HEK293 (cell line): ENCODE results near the gene RPL10A.

Experiments used
- BCL11B ChIP-seq: fragments of 450-650 bp; formaldehyde crosslinking; IDR thresholded peaks from 2 replicates; pipeline ENCODE4 v1.5.1; 2016; ENCODE audit warnings: low read depth, missing biosample characterization, missing genetic modification characterization
- GLIS2 ChIP-seq: fragments of 450-650 bp; formaldehyde crosslinking; IDR thresholded peaks from 2 replicates; pipeline ENCODE4 v1.5.1; 2016; ENCODE audit warnings: missing biosample characterization, missing genetic modification characterization
- HOXD13 ChIP-seq: sonication (generic); formaldehyde crosslinking; IDR thresholded peaks from 2 replicates; pipeline ENCODE4 v1.8.0; 2022; ENCODE audit warnings: missing genetic modification reagents, borderline replicate concordance
- OVOL3 ChIP-seq: fragments of 450-650 bp; formaldehyde crosslinking; IDR thresholded peaks from 2 replicates; pipeline ENCODE4 v1.5.1; 2016; ENCODE audit warnings: missing biosample characterization, missing genetic modification characterization
- PRDM1 ChIP-seq: fragments of 450-650 bp; formaldehyde crosslinking; IDR thresholded peaks from 2 replicates; pipeline ENCODE4; 2016; ENCODE audit warnings: missing biosample characterization, missing genetic modification characterization
- SETDB1 ChIP-seq: IDR thresholded peaks from one replicate; pipeline ENCODE4 v1.6.1; 2017; ENCODE audit warnings: mild to moderate bottlenecking, low read length, moderate library complexity, mixed read lengths; ENCODE audit not compliant: insufficient read length
- TCF7L2 ChIP-seq: IDR thresholded peaks from 2 replicates; pipeline ENCODE4 v1.6.1; 2011; ENCODE audit warnings: low read depth, mild to moderate bottlenecking, inconsistent platforms, low read length, moderate library complexity, borderline replicate concordance
- TRIM28 ChIP-seq: IDR thresholded peaks from 2 replicates; pipeline ENCODE4 v1.6.1; 2011; ENCODE audit warnings: low read length, control low read depth, borderline replicate concordance
- WT1 ChIP-seq: fragments of 450-650 bp; formaldehyde crosslinking; IDR thresholded peaks from 2 replicates; pipeline ENCODE4 v1.5.1; 2016; ENCODE audit warnings: missing biosample characterization, missing genetic modification characterization
- ZBTB17 ChIP-seq: fragments of 450-650 bp; formaldehyde crosslinking; IDR thresholded peaks from 2 replicates; pipeline ENCODE4 v1.5.1; 2016; ENCODE audit warnings: missing biosample characterization, missing genetic modification characterization
- ZBTB26 ChIP-seq: fragments of 450-650 bp; formaldehyde crosslinking; optimal IDR thresholded peaks from 2 replicates; pipeline ENCODE3; 2016; ENCODE audit warnings: missing biosample characterization, mild to moderate bottlenecking, missing genetic modification characterization
- ZFP37 ChIP-seq: fragments of 450-650 bp; formaldehyde crosslinking; IDR thresholded peaks from 2 replicates; pipeline ENCODE4 v1.5.1; 2016; ENCODE audit warnings: missing biosample characterization, missing genetic modification characterization
- ZNF16 ChIP-seq: fragments of 450-650 bp; formaldehyde crosslinking; IDR thresholded peaks from 2 replicates; pipeline ENCODE4 v1.5.1; 2016; ENCODE audit warnings: low read depth, missing biosample characterization, missing genetic modification characterization
- ZNF169 ChIP-seq: fragments of 450-650 bp; formaldehyde crosslinking; IDR thresholded peaks from 2 replicates; pipeline ENCODE4 v1.5.1; 2016; ENCODE audit warnings: missing biosample characterization, missing genetic modification characterization
- ZNF23 ChIP-seq: fragments of 450-650 bp; formaldehyde crosslinking; IDR thresholded peaks from 2 replicates; pipeline ENCODE4 v1.5.1; 2016; ENCODE audit warnings: missing biosample characterization, missing genetic modification characterization, borderline replicate concordance
- ZNF335 ChIP-seq: fragments of 450-650 bp; formaldehyde crosslinking; conservative IDR thresholded peaks from 2 replicates; pipeline ENCODE4 v1.5.1; 2016; ENCODE audit warnings: missing biosample characterization, missing genetic modification characterization
- ZNF350 ChIP-seq: fragments of 450-650 bp; formaldehyde crosslinking; IDR thresholded peaks from 2 replicates; pipeline ENCODE4 v1.5.0; 2017; ENCODE audit warnings: missing biosample characterization, mild to moderate bottlenecking, missing genetic modification characterization
- ZNF510 ChIP-seq: fragments of 450-650 bp; formaldehyde crosslinking; IDR thresholded peaks from 2 replicates; pipeline ENCODE4 v1.5.1; 2018; ENCODE audit warnings: mild to moderate bottlenecking, missing genetic modification characterization, missing biosample characterization; ENCODE audit not compliant: insufficient replicate concordance
- ZNF560 ChIP-seq: fragments of 450-650 bp; formaldehyde crosslinking; IDR thresholded peaks from 2 replicates; pipeline ENCODE4 v1.5.1; 2017; ENCODE audit warnings: missing biosample characterization, missing genetic modification characterization, borderline replicate concordance
- ZNF571 ChIP-seq: fragments of 450-650 bp; formaldehyde crosslinking; IDR thresholded peaks from 2 replicates; pipeline ENCODE4 v1.5.0; 2017; ENCODE audit warnings: missing biosample characterization, missing genetic modification characterization
- ZNF623 ChIP-seq: fragments of 450-650 bp; formaldehyde crosslinking; IDR thresholded peaks from 2 replicates; pipeline ENCODE4 v1.5.1; 2016; ENCODE audit warnings: missing biosample characterization, missing genetic modification characterization
- ZNF624 ChIP-seq: fragments of 450-650 bp; formaldehyde crosslinking; IDR thresholded peaks from 2 replicates; pipeline ENCODE4 v1.5.1; 2017; ENCODE audit warnings: missing biosample characterization, missing genetic modification characterization
- ZNF645 ChIP-seq: fragments of 450-650 bp; formaldehyde crosslinking; IDR thresholded peaks from 2 replicates; pipeline ENCODE4; 2016; ENCODE audit warnings: missing biosample characterization, missing genetic modification characterization
- ZNF704 ChIP-seq: fragments of 450-650 bp; formaldehyde crosslinking; IDR thresholded peaks from 2 replicates; pipeline ENCODE4 v1.5.1; 2016; ENCODE audit warnings: missing biosample characterization, missing genetic modification characterization
- ZSCAN16 ChIP-seq: fragments of 450-650 bp; formaldehyde crosslinking; IDR thresholded peaks from 2 replicates; pipeline ENCODE4 v1.5.1; 2016; ENCODE audit warnings: missing biosample characterization, missing genetic modification characterization
- ZXDB ChIP-seq: fragments of 450-650 bp; formaldehyde crosslinking; IDR thresholded peaks from 2 replicates; pipeline ENCODE4 v1.5.1; 2016; ENCODE audit warnings: missing biosample characterization, missing genetic modification characterization
- TF ChIP-seq, protein P1 (sequence below): fragments of 450-650 bp; formaldehyde crosslinking; IDR thresholded peaks from 2 replicates; pipeline ENCODE4 v1.5.1; 2017; ENCODE audit warnings: missing biosample characterization, missing genetic modification characterization
- TF ChIP-seq, protein P2 (sequence below): fragments of 450-650 bp; formaldehyde crosslinking; IDR thresholded peaks from 2 replicates; pipeline ENCODE4 v1.5.1; 2016; ENCODE audit warnings: missing biosample characterization, missing genetic modification characterization, borderline replicate concordance
- TF ChIP-seq, protein P3 (sequence below): fragments of 450-650 bp; formaldehyde crosslinking; IDR thresholded peaks from 2 replicates; pipeline ENCODE4 v1.5.1; 2016; ENCODE audit warnings: missing biosample characterization, missing genetic modification characterization

RPL10A gene

GRCh38 chr6:35490821-35491557 is 22.8 kb downstream of the RPL10A start (continued):
- no peak for TF ChIP-seq SETDB1
- no peak for TF ChIP-seq ZNF623
- TF ChIP-seq ZNF510, result no peak
- TF ChIP-seq TRIM28, result no peak
- no peak for TF ChIP-seq ZSCAN16 (tag by site-specific recombination)
- no peak for TF ChIP-seq ZNF335 (tag by site-specific recombination)
- peak; percentile 47 for TF ChIP-seq GLIS2 (tag by site-specific recombination)
- TF ChIP-seq, protein P1, sequence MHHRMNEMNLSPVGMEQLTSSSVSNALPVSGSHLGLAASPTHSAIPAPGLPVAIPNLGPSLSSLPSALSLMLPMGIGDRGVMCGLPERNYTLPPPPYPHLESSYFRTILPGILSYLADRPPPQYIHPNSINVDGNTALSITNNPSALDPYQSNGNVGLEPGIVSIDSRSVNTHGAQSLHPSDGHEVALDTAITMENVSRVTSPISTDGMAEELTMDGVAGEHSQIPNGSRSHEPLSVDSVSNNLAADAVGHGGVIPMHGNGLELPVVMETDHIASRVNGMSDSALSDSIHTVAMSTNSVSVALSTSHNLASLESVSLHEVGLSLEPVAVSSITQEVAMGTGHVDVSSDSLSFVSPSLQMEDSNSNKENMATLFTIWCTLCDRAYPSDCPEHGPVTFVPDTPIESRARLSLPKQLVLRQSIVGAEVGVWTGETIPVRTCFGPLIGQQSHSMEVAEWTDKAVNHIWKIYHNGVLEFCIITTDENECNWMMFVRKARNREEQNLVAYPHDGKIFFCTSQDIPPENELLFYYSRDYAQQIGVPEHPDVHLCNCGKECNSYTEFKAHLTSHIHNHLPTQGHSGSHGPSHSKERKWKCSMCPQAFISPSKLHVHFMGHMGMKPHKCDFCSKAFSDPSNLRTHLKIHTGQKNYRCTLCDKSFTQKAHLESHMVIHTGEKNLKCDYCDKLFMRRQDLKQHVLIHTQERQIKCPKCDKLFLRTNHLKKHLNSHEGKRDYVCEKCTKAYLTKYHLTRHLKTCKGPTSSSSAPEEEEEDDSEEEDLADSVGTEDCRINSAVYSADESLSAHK (tag by site-specific recombination), result peak; percentile 83
- TF ChIP-seq ZXDB, result no peak
- TF ChIP-seq ZNF560, result no peak
- peak; percentile 76 for TF ChIP-seq PRDM1 (tag by site-specific recombination)
- no peak for TF ChIP-seq ZNF350 (tag by site-specific recombination)
- no peak for TF ChIP-seq ZFP37
- TF ChIP-seq OVOL3, result no peak
- TF ChIP-seq TCF7L2, result no peak
- no peak for TF ChIP-seq ZBTB17 (tag by site-specific recombination)
- no peak for TF ChIP-seq ZNF645 (tag by site-specific recombination)
- TF ChIP-seq ZBTB26, result no peak
- TF ChIP-seq ZNF704, result no peak
- TF ChIP-seq ZNF23, result no peak
- TF ChIP-seq BCL11B, result no peak
- no peak for TF ChIP-seq ZNF571 (tag by site-specific recombination)
- TF ChIP-seq ZNF624 (tag by site-specific recombination), result no peak
- TF ChIP-seq ZNF169 (tag by site-specific recombination), result no peak
- no peak for TF ChIP-seq ZNF16 (tag by site-specific recombination)
- TF ChIP-seq WT1 (tag by site-specific recombination), result peak; percentile 39; the same call in 1 of the 2 replicates
- no peak for TF ChIP-seq HOXD13
- TF ChIP-seq, protein P2, sequence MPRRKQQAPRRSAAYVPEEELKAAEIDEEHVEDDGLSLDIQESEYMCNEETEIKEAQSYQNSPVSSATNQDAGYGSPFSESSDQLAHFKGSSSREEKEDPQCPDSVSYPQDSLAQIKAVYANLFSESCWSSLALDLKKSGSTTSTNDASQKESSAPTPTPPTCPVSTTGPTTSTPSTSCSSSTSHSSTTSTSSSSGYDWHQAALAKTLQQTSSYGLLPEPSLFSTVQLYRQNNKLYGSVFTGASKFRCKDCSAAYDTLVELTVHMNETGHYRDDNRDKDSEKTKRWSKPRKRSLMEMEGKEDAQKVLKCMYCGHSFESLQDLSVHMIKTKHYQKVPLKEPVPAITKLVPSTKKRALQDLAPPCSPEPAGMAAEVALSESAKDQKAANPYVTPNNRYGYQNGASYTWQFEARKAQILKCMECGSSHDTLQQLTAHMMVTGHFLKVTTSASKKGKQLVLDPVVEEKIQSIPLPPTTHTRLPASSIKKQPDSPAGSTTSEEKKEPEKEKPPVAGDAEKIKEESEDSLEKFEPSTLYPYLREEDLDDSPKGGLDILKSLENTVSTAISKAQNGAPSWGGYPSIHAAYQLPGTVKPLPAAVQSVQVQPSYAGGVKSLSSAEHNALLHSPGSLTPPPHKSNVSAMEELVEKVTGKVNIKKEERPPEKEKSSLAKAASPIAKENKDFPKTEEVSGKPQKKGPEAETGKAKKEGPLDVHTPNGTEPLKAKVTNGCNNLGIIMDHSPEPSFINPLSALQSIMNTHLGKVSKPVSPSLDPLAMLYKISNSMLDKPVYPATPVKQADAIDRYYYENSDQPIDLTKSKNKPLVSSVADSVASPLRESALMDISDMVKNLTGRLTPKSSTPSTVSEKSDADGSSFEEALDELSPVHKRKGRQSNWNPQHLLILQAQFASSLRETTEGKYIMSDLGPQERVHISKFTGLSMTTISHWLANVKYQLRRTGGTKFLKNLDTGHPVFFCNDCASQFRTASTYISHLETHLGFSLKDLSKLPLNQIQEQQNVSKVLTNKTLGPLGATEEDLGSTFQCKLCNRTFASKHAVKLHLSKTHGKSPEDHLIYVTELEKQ (tag by site-specific recombination), result no peak
- TF ChIP-seq, protein P3, sequence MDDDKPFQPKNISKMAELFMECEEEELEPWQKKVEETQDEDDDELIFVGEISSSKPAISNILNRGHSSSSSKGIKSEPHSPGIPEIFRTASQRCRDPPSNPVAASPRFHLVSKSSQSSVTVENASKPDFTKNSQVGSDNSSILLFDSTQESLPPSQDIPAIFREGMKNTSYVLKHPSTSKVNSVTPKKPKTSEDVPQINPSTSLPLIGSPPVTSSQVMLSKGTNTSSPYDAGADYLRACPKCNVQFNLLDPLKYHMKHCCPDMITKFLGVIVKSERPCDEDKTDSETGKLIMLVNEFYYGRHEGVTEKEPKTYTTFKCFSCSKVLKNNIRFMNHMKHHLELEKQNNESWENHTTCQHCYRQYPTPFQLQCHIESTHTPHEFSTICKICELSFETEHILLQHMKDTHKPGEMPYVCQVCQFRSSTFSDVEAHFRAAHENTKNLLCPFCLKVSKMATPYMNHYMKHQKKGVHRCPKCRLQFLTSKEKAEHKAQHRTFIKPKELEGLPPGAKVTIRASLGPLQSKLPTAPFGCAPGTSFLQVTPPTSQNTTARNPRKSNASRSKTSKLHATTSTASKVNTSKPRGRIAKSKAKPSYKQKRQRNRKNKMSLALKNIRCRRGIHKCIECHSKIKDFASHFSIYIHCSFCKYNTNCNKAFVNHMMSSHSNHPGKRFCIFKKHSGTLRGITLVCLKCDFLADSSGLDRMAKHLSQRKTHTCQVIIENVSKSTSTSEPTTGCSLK, result no peak
